Measurements from ENCODE around the gene GPR89A.

DNA sequence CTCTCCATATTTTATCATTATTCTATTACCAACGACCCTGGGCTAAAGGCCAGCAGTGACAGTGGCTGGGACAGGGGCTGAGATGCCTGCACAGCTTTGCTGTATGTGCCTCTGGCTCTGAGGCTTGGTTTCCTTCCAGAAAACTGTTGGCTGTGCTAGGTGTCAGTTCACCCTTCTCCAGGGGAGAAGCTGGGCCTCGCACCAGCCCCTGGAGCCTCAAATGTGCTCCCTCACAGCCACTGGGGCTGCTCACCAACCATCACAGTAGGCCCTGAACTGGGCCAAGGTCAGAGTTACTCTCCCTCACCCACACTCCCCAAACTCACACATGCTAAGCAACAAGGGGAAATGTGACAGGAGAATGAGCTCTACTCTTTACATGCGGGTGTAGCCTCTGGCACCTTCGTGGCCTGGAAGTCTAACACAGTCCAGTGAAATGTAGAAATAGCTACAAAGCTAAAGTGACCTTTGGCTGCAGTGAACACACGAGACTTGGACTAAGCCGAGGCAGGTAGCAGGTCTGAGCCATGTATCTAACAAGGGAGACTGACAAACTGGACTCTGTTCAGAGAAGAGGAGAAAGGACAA is 106.8 kb downstream of the GPR89A start:
- TF ChIP-seq EZH2 (IDR thresholded peaks at IDR 0.05) (no peak), FOXP2 (optimal IDR thresholded peaks at IDR 0.05; ENCODE audit: control extremely low read depth, extremely low read length, insufficient read depth) (no peak)

Measured in SK-N-MC (cell line).